ENCODE data around the gene INMT.
A peak's percentile ranks its signal among the peaks of the same experiment; 100 is the strongest.

Gene INMT

DNA sequence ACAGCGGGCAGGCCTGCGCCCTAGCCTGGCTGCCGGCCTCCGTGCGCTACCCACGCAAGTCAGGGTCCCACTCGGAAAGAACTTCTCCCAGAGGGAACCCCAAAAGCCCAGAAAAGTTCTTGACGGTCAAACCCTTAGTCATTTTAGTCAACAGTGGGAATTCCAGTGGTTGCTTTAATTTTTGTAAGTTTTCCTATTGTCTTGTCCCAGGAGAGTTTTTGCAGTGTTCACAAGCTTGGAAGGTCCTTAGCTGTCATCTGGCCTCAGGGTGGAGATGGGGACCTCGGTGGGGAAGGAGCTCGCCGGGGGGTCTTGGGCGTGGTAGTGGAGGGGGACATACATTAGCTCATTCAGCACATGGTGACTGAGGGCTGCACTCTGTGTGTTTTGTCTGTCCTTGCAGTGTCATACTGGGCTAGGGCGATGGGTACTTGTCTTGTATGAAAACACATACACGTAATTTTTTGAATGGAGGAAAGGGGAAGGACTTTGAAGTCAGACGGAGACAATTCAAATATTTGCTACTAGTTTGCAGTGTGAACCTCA is 20.0 kb downstream of the INMT start:
- Histone ChIP-seq H3K4me3 (ENCODE audit: low read length) (peak overlapping the region; percentile 90), H3K4me1 (ENCODE audit: control insufficient read depth, insufficient read depth, low read length) (peaks cover 16% of the 10 kb centered on the region), H3K36me3 (ENCODE audit: control insufficient read depth, insufficient read depth, low read length, severe bottlenecking) (no peaks in the 10 kb centered on the region), H3K9ac (ENCODE audit: low read length) (peak overlapping the region; percentile 93), H3K9me3 (ENCODE audit: control insufficient read depth, low read length) (no peaks in the 10 kb centered on the region), H3K27me3 (replicated peaks; ENCODE audit: control insufficient read depth, insufficient read depth, low read length) (no peaks in the 10 kb centered on the region)
- no peak for DNase-seq (ENCODE audit: low read depth)

DNA sequence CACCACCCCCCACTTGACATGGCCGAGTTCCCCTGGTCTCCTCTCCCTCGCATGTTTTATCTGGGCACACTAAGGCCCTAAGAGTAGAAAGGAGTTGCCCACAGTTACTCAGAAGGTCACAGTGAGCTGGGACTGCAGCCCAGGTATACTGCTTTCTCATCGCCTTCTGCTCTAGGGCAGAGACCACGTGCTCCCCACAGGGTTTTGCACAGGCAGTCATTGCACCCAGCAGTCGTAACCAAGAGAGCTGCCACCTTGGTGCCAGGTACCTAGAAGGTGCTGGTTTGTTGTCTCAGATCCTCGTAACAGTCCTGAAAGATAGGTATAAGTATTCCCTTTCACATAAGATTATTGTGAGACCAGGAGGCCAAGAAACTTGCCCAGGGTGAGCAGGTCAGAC is 21.0 kb downstream of the INMT start:
- Histone ChIP-seq H3K4me1 (ENCODE audit: control insufficient read depth, insufficient read depth, low read length) (peaks cover 12% of the 10 kb centered on the region), H3K4me3 (ENCODE audit: low read length) (no peak overlapping the region), H3K9me3 (ENCODE audit: control insufficient read depth, low read length) (no peaks in the 10 kb centered on the region), H3K9ac (ENCODE audit: low read length) (no peak overlapping the region), H3K36me3 (ENCODE audit: control insufficient read depth, insufficient read depth, low read length, severe bottlenecking) (no peaks in the 10 kb centered on the region), H3K27me3 (replicated peaks; ENCODE audit: control insufficient read depth, insufficient read depth, low read length) (no peaks in the 10 kb centered on the region)
- DNase-seq (ENCODE audit: low read depth) = no peak

DNA sequence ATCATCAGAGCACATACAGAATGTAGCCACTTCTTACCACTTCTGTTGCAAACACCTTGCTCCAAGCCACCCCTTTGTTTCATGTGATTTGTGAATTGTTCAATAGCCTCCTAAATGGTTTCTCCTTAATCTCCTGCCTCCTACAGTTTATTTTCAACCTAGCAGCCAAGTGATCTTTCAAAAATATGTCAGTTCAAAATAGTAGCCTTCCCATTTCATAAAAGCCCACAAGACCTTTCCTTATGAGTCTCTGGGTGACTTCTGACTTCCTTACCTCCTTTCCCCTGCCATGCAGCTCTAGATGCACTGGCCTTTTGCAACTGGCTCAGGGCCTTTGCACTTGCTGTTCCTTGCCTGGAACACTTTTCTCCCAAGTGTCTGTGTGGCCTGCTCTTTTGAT is 24.1 kb downstream of the INMT start:
- Histone ChIP-seq H3K9ac (ENCODE audit: low read length) (no peak overlapping the region), H3K4me1 (ENCODE audit: control insufficient read depth, insufficient read depth, low read length) (peaks cover 16% of the 10 kb centered on the region), H3K9me3 (ENCODE audit: control insufficient read depth, low read length) (no peaks in the 10 kb centered on the region), H3K36me3 (ENCODE audit: control insufficient read depth, insufficient read depth, low read length, severe bottlenecking) (peaks cover 8% of the 10 kb centered on the region), H3K27me3 (replicated peaks; ENCODE audit: control insufficient read depth, insufficient read depth, low read length) (no peaks in the 10 kb centered on the region), H3K4me3 (ENCODE audit: low read length) (no peak overlapping the region)
- no peak for DNase-seq (ENCODE audit: low read depth)

DNA sequence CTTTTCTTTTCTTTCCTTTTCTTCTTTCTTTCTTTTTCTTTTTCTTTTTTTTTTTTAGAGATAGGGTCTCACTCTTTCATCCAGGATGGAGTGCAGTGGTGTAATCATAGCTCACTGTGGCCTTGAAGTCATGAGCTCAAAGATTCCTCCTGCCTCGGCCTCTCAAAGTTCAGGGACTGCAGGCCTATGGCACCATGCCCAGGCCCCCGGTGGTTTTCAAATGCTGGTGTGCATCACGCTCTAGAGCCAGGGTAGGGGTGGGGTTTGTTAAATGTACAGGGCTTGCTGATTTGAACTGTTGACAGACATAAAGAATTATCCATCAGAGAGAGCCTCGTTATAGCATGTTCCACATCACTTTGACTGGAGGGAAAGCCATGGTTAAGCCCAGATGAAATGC is 25.0 kb downstream of the INMT start:
- peaks cover 14% of the 10 kb centered on the region for H3K36me3 ChIP-seq (ENCODE audit: control insufficient read depth, insufficient read depth, low read length, severe bottlenecking)
- H3K27me3 ChIP-seq (replicated peaks; ENCODE audit: control insufficient read depth, insufficient read depth, low read length) = no peaks in the 10 kb centered on the region

DNA sequence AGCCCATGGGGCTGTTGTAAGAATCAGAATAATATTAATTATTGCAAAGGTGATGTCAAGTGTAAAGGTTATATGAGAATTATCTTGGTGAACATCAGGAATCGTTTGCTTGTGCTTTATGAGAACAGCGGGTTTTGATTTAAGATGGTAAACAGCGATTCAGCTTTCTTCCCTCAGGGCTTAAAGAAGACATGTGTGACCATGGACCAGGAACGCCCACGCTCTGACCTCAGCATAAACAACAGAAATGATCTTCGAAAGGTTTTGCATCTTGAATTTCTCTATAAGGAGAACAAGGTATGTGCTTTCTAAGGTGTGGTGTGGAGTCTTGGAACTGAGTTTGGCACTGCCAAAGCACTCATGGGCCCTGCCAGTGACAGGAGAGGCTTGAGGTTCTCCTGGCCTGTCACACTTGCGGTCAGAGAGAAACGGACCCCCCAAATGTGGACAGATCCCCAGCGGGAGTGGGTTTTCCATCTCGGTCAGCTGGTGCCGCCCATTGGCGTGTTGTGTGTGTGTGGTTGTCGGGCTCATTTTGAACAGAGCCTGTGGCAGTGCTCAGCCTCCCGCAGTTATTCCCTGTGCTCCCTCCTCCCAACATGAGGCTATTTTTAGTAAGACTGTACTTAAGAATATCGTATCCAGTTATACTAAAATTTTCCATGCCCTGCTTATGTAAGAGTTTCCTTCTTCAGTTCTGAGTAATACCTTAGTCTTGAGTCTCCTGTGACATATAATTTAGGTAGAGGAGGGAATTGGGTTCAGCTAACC is 26.5 kb downstream of the INMT start:
- DNase-seq (ENCODE audit: low read depth) = peak; percentile 85
- Histone ChIP-seq H3K9ac (ENCODE audit: low read length) (no peak overlapping the region), H3K27me3 (replicated peaks; ENCODE audit: control insufficient read depth, insufficient read depth, low read length) (no peaks in the 10 kb centered on the region), H3K4me3 (ENCODE audit: low read length) (no peak overlapping the region), H3K4me1 (ENCODE audit: control insufficient read depth, insufficient read depth, low read length) (peaks cover 9% of the 10 kb centered on the region), H3K36me3 (ENCODE audit: control insufficient read depth, insufficient read depth, low read length, severe bottlenecking) (peaks cover 28% of the 10 kb centered on the region), H3K9me3 (ENCODE audit: control insufficient read depth, low read length) (no peaks in the 10 kb centered on the region)

More for the DNA sequence above, 25.0 kb downstream of the INMT start:
- Histone ChIP-seq H3K9me3 (ENCODE audit: control insufficient read depth, low read length) (no peaks in the 10 kb centered on the region), H3K4me1 (ENCODE audit: control insufficient read depth, insufficient read depth, low read length) (peaks cover 14% of the 10 kb centered on the region), H3K9ac (ENCODE audit: low read length) (no peak overlapping the region), H3K4me3 (ENCODE audit: low read length) (no peak overlapping the region)
- DNase-seq (ENCODE audit: low read depth) = no peak

DNA sequence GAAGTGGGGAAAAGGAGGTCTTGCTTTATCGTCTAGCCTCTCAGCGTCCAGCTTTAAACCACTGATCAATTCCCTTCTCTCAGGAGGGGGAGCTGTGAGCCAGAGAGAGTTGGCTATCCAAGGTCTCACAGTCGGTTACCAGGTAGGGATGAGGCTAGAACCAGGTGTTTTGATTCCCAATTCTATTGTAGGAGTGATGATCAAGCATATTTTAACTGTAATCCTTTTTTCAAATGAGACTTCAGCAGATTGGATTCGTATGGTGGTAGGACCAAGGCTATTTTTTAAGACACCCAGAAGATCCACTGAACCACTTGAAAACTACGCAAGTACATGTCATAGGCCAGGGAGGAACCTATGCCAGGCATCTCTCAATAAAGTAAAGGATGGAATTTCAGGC is 27.6 kb downstream of the INMT start:
- H3K9me3 ChIP-seq (ENCODE audit: control insufficient read depth, low read length) = no peaks in the 10 kb centered on the region
- DNase-seq (ENCODE audit: low read depth) = no peak
- H3K4me1 ChIP-seq (ENCODE audit: control insufficient read depth, insufficient read depth, low read length) = peaks cover 9% of the 10 kb centered on the region
- no peaks in the 10 kb centered on the region for H3K27me3 ChIP-seq (replicated peaks; ENCODE audit: control insufficient read depth, insufficient read depth, low read length)
- H3K4me3 ChIP-seq (ENCODE audit: low read length) = no peak overlapping the region
- H3K9ac ChIP-seq (ENCODE audit: low read length) = no peak overlapping the region
- peaks cover 31% of the 10 kb centered on the region for H3K36me3 ChIP-seq (ENCODE audit: control insufficient read depth, insufficient read depth, low read length, severe bottlenecking)

DNA sequence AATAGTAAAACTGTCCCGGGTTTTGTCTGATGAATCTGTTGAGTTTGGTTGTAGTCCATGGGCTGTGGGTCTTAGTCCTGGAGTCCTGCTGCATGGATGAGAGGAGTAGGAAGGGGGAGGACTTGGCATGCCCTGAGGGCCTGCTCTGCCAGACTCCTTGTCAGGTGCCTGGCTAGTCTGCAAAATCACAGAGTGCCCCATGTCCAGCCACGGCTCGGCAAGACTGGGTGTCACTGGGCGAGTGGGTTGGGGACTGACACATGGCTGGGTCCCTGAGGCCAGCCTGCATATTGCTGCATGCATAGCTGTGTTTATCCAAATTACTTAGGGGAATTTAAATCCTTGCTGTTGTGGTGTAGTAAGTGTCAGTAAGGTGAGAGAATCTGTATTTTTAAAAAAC is 29.0 kb downstream of the INMT start:
- no peak overlapping the region for H3K4me3 ChIP-seq (ENCODE audit: low read length)
- no peaks in the 10 kb centered on the region for H3K27me3 ChIP-seq (replicated peaks; ENCODE audit: control insufficient read depth, insufficient read depth, low read length)
- no peaks in the 10 kb centered on the region for H3K9me3 ChIP-seq (ENCODE audit: control insufficient read depth, low read length)
- no peak overlapping the region for H3K9ac ChIP-seq (ENCODE audit: low read length)
- H3K4me1 ChIP-seq (ENCODE audit: control insufficient read depth, insufficient read depth, low read length) = peaks cover 9% of the 10 kb centered on the region
- no peak for DNase-seq (ENCODE audit: low read depth)
- H3K36me3 ChIP-seq (ENCODE audit: control insufficient read depth, insufficient read depth, low read length, severe bottlenecking) = peaks cover 41% of the 10 kb centered on the region

DNA sequence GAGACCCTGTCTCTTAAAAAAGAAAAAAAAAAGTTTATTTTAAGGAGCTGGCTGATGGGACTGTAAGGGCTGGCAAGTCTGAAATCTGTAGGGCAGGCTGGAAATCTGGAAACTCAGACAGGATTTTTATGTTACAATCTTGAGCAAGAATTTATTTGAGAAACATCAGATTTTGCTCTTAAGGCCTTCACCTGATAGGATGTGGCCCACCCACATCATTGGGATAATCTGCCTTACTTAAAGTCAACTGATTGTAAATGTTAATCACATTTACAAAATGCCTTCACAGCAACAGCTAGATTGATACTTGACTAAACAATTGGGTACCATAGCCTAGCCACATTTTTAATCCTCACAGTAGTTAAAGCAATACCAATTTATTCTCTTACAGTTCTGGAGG is 30.8 kb downstream of the INMT start:
- Histone ChIP-seq H3K9me3 (ENCODE audit: control insufficient read depth, low read length) (no peaks in the 10 kb centered on the region), H3K27me3 (replicated peaks; ENCODE audit: control insufficient read depth, insufficient read depth, low read length) (no peaks in the 10 kb centered on the region), H3K4me1 (ENCODE audit: control insufficient read depth, insufficient read depth, low read length) (peaks cover 9% of the 10 kb centered on the region), H3K9ac (ENCODE audit: low read length) (no peak overlapping the region), H3K4me3 (ENCODE audit: low read length) (no peak overlapping the region), H3K36me3 (ENCODE audit: control insufficient read depth, insufficient read depth, low read length, severe bottlenecking) (peaks cover 53% of the 10 kb centered on the region)
- DNase-seq (ENCODE audit: low read depth) = no peak

DNA sequence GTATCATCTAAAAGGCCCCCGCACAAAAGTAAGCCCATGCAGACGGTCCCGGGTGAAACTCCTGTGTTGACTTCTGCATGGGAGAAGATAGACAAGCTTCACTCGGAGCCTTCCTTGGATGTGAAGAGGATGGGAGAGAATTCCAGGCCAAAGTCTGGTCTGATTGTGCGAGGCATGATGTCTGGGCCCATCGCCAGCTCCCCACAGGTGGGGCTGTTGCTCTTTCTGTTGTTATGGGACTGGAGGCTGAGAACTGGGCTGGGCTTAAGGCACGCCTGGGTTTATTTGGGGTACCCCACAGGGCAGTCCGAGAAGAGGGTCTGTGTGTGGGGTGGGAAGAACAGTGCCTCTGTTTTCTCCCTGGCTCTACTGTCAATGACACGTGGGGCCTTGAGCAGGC is 33.9 kb downstream of the INMT start:
- Histone ChIP-seq H3K36me3 (ENCODE audit: control insufficient read depth, insufficient read depth, low read length, severe bottlenecking) (peaks cover 44% of the 10 kb centered on the region), H3K4me3 (ENCODE audit: low read length) (no peak overlapping the region), H3K4me1 (ENCODE audit: control insufficient read depth, insufficient read depth, low read length) (peaks cover 14% of the 10 kb centered on the region), H3K9me3 (ENCODE audit: control insufficient read depth, low read length) (no peaks in the 10 kb centered on the region), H3K9ac (ENCODE audit: low read length) (no peak overlapping the region), H3K27me3 (replicated peaks; ENCODE audit: control insufficient read depth, insufficient read depth, low read length) (no peaks in the 10 kb centered on the region)
- DNase-seq (ENCODE audit: low read depth) = no peak

DNA sequence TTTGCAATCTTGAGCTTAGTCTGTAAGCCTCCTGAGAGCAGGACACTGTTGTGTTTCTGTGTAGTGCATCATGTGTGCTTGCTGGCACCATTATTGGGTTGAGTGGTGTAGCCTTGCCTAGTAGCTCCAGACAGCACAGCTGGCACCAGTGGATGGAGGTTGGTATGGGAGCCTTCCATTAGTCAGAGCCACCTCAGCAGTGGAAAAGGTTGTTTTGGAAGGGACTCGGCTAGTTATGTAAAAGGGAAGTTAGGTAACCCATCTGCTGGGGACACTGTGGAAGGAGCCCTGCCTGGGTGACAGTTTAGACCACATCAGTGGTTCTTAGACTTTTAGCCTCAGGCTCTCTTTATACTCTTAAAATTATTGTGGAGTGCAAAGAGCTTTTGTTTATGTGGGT is 35.6 kb downstream of the INMT start:
- peaks cover 43% of the 10 kb centered on the region for H3K36me3 ChIP-seq (ENCODE audit: control insufficient read depth, insufficient read depth, low read length, severe bottlenecking)
- H3K4me1 ChIP-seq (ENCODE audit: control insufficient read depth, insufficient read depth, low read length) = peaks cover 14% of the 10 kb centered on the region
- H3K9me3 ChIP-seq (ENCODE audit: control insufficient read depth, low read length) = no peaks in the 10 kb centered on the region
- no peak for DNase-seq (ENCODE audit: low read depth)
- H3K27me3 ChIP-seq (replicated peaks; ENCODE audit: control insufficient read depth, insufficient read depth, low read length) = no peaks in the 10 kb centered on the region
- H3K4me3 ChIP-seq (ENCODE audit: low read length) = no peak overlapping the region
- no peak overlapping the region for H3K9ac ChIP-seq (ENCODE audit: low read length)

DNA sequence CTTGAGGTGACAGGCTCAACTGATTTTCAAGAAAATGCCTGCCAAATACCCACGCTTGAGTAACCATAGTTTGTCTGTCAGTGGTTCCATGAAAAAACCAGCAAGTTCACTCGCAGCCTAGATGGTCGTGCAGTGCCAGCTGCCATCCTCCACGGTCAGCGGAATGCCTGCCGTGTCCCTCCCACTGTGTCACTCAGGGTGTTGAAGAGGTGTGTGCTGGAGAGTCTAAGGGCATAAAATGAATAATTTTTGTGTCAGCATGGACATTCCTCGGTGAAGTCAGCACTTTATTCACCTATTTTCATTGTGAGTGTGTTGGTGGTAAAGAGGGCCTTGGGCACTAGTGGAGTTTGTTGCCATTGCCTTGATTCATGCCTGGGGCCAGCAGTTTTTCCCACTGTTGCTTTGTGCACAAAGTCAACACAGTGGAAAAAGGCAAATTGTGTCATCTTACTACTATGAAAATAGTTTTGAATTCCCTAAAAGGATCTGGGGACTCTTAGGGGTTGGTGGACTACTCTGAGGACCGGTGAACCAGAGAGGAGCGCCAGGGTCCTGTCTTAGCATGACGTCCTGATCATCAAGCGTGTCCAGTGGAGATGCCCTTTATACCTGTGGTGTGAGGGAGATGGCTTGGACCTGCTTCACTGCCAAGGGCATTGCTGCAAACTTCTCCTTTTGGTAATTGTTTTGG is 36.9 kb downstream of the INMT start:
- Histone ChIP-seq H3K36me3 (ENCODE audit: control insufficient read depth, insufficient read depth, low read length, severe bottlenecking) (peaks cover 35% of the 10 kb centered on the region), H3K27me3 (replicated peaks; ENCODE audit: control insufficient read depth, insufficient read depth, low read length) (no peaks in the 10 kb centered on the region), H3K9ac (ENCODE audit: low read length) (no peak overlapping the region), H3K9me3 (ENCODE audit: control insufficient read depth, low read length) (no peaks in the 10 kb centered on the region), H3K4me1 (ENCODE audit: control insufficient read depth, insufficient read depth, low read length) (peaks cover 14% of the 10 kb centered on the region), H3K4me3 (ENCODE audit: low read length) (no peak overlapping the region)
- no peak for DNase-seq (ENCODE audit: low read depth)

All from adipocyte (in vitro differentiated cells).